Loucy (cell line): ENCODE results near the gene RCE1.

Source experiments
- EZH2phosphoT487 ChIP-seq: fragments of 200-600 bp; IDR thresholded peaks from 2 replicates; pipeline ENCODE4 v1.6.1; 2018; ENCODE audit warnings: antibody characterized with exemption, mild to moderate bottlenecking, moderate library complexity, borderline replicate concordance
- TF ChIP-seq, protein P1 (sequence below): fragments of 200-600 bp; sonication (generic); conservative IDR thresholded peaks from 2 replicates; pipeline ENCODE4 v1.5.1; 2014; ENCODE audit warnings: mild to moderate bottlenecking, antibody characterized with exemption, low read length

DNA sequence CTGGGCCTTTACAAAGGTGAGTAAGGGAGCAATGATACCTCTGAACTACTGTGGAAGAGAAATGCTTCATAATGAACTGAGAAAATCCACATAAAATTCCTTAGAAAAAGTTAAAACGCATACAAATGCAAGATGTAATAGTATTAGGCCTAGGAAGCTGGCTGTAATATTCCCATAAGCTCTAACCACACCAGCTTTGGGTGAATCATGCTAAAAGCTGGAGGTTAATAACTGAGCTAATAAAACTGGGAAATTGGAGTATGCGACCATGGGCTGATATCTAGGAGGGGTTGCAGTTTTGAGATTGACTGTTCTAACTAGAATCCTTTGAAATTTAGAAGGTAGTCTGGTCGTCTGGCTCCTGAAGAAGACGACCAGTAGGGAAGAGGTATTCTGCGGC lies 28.6 kb upstream of the RCE1 start:
- TF ChIP-seq, protein P1, sequence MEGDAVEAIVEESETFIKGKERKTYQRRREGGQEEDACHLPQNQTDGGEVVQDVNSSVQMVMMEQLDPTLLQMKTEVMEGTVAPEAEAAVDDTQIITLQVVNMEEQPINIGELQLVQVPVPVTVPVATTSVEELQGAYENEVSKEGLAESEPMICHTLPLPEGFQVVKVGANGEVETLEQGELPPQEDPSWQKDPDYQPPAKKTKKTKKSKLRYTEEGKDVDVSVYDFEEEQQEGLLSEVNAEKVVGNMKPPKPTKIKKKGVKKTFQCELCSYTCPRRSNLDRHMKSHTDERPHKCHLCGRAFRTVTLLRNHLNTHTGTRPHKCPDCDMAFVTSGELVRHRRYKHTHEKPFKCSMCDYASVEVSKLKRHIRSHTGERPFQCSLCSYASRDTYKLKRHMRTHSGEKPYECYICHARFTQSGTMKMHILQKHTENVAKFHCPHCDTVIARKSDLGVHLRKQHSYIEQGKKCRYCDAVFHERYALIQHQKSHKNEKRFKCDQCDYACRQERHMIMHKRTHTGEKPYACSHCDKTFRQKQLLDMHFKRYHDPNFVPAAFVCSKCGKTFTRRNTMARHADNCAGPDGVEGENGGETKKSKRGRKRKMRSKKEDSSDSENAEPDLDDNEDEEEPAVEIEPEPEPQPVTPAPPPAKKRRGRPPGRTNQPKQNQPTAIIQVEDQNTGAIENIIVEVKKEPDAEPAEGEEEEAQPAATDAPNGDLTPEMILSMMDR: no peak
- TF ChIP-seq EZH2phosphoT487: no peak
